Measurements from ENCODE around the gene ZFAND3.

DNA sequence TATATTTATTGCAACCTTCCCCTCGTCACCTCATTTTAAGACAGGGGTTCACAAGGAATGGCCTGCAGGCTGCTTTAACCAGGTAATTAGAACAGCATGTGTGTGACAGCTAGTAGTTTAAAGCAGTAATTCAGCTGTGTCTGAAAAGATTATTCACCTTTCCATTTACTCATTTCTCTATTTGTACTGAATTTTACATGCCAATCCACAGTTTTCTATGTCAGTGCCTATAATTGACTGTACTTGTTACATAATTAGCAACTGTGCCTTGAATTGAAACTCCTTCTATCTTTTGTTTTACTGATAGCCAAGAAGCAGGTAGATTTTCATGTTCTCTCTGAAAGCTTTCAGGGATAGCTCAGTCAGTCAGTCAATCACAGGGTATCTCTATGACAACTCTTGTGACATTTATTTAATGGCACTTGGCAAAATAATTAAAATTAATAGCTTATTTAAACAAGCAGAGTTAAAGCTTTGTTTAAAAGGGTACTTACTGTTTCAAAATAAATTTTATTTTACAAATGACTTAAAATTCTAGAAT is 214.0 kb downstream of the ZFAND3 start:
- TF ChIP-seq HDGF (IDR thresholded peaks at IDR 0.05; ENCODE audit: borderline replicate concordance), result no peak
- no peak for TF ChIP-seq ZNF384 (IDR thresholded peaks at IDR 0.05)
